Measurements from ENCODE around the gene PNP.

- no peak for TF ChIP-seq EZH2 (IDR thresholded peaks at IDR 0.05; ENCODE audit: insufficient read depth, poor library complexity, severe bottlenecking)
- TF ChIP-seq EZH2phosphoT487 (IDR thresholded peaks at IDR 0.05; ENCODE audit: insufficient read depth, low read depth) = no peak
These were observed 39.2 kb upstream of the PNP start for GRCh38 chr14:20429801-20430669.
